Breast epithelium (tissue), 4 donors: ENCODE results near the gene CACNA2D3. TPM values are rescaled to one million over a fixed set of nuclear protein-coding genes. Genes with fewer than 3 reads are reported as not detected.

Experiments used
- DNase-seq, 2 donors: peaks; one replicate each; pipeline ENCODE4 v3.0.0-alpha.2; 2019; ENCODE audit warnings: low spot score in 2 of 2
- H3K27ac ChIP-seq, 2 donors: fragments of 200-600 bp; sonication (generic) in 1 of 2; one replicate each; pipeline ENCODE4 v1.5.1; 2016 to 2019; ENCODE audit warnings: mild to moderate bottlenecking in 1 of 2
- H3K27me3 ChIP-seq, 2 donors: fragments of 200-600 bp; sonication (generic) in 1 of 2; one replicate each; pipeline versions ENCODE4 v1.5.1 to v1.6.0; 2017 to 2019; ENCODE audit warnings: control low read depth in 1 of 2, mild to moderate bottlenecking in 1 of 2
- H3K36me3 ChIP-seq: fragments of 200-600 bp; one replicate; pipeline ENCODE4 v1.5.1; 2019
- H3K4me1 ChIP-seq, 2 donors: fragments of 200-600 bp; sonication (generic); one replicate each; pipeline ENCODE4 v1.5.1; 2016 to 2019; ENCODE audit warnings: control low read depth in 1 of 2
- H3K4me3 ChIP-seq, 3 donors: fragments of 200-600 bp; sonication (generic); 1 replicate in 2 of 3; 2 replicates in 1 of 3; pipeline ENCODE4 v1.5.1; 2016 to 2019; ENCODE audit warnings: mild to moderate bottlenecking in 3 of 3, moderate library complexity in 2 of 3
- H3K9me3 ChIP-seq, 2 donors: fragments of 200-600 bp; sonication (generic) in 1 of 2; one replicate each; pipeline ENCODE4 v1.5.1; 2016 to 2019; ENCODE audit warnings: control low read depth in 1 of 2
- CTCF ChIP-seq, 3 donors: fragments of 450-650 bp; IDR thresholded peaks; one replicate each; pipeline ENCODE4 v1.5.1; 2016 to 2017; ENCODE audit warnings: antibody characterized with exemption in 3 of 3, mild to moderate bottlenecking in 3 of 3, moderate library complexity in 3 of 3
- POLR2A ChIP-seq: fragments of 450-650 bp; IDR thresholded peaks from one replicate; pipeline ENCODE4 v1.6.1; 2016; ENCODE audit warnings: antibody characterized with exemption, mild to moderate bottlenecking, moderate library complexity
- POLR2AphosphoS5 ChIP-seq, 3 donors: sonication (generic); formaldehyde crosslinking; IDR thresholded peaks; one replicate each; pipeline ENCODE4 v1.6.1; 2017; ENCODE audit warnings: antibody characterized with exemption in 3 of 3
- intact Hi-C: fragments of 100-400 bp; cut with DNase I; formaldehyde crosslinking; loops from one replicate; pipeline ENCODE4 v1.15.1; 2023; ENCODE audit warnings: low total_unique reads
- total RNA-seq, 3 donors: library from RNA; depleted of rRNA; stranded (reverse); fragments of >200 nt; gene quantifications; one replicate each; pipeline ENCODE4 v1.1.0, GENCODE V29; 2016

CACNA2D3 gene
- total RNA-seq, 3 donors from 2014 or later, result 0.59 to 3.4 (median 2.3) TPM

GRCh38 chr3:54847361-54847760, 725.0 kb downstream of the CACNA2D3 start:
- Histone ChIP-seq H3K27ac (no peak overlapping the region), H3K4me1 (no peaks in the 10 kb centered on the region), H3K4me3 (no peak overlapping the region), H3K27me3 (no peaks in the 10 kb centered on the region), H3K9me3 (no peaks in the 10 kb centered on the region), H3K36me3 (no peaks in the 10 kb centered on the region)
- intact Hi-C loops, result no loop called here
- no peak for DNase-seq
- TF ChIP-seq POLR2AphosphoS5 (IDR thresholded peaks at IDR 0.05), result no peak
- TF ChIP-seq CTCF (IDR thresholded peaks at IDR 0.05), result no peak
- no peak for TF ChIP-seq POLR2A

GRCh38 chr3:54849360-54849759, 727.0 kb downstream of the CACNA2D3 start:
- intact Hi-C loops, result no loop called here
- H3K4me1 ChIP-seq, result no peaks in the 10 kb centered on the region
- no peaks in the 10 kb centered on the region for H3K27me3 ChIP-seq
- H3K4me3 ChIP-seq, result no peak overlapping the region
- no peaks in the 10 kb centered on the region for H3K9me3 ChIP-seq
- H3K27ac ChIP-seq, result no peak overlapping the region
- TF ChIP-seq CTCF (IDR thresholded peaks at IDR 0.05) (no peak), POLR2A (no peak), POLR2AphosphoS5 (IDR thresholded peaks at IDR 0.05) (no peak)
- no peak for DNase-seq
- H3K36me3 ChIP-seq, result no peaks in the 10 kb centered on the region

- no peak overlapping the region for H3K27ac ChIP-seq
- DNase-seq, result no peak
- H3K4me1 ChIP-seq, result no peaks in the 10 kb centered on the region
- TF ChIP-seq POLR2A (no peak), CTCF (IDR thresholded peaks at IDR 0.05) (no peak), POLR2AphosphoS5 (IDR thresholded peaks at IDR 0.05) (no peak)
- H3K4me3 ChIP-seq, result no peak overlapping the region
- no peaks in the 10 kb centered on the region for H3K27me3 ChIP-seq
- no peaks in the 10 kb centered on the region for H3K36me3 ChIP-seq
- no peaks in the 10 kb centered on the region for H3K9me3 ChIP-seq
- intact Hi-C loops, result no loop called here
These were observed 728.2 kb downstream of the CACNA2D3 start for GRCh38 chr3:54850484-54851018.

GRCh38 chr3:54853573-54854404, 731.4 kb downstream of the CACNA2D3 start:
- Histone ChIP-seq H3K27ac (no peak overlapping the region), H3K9me3 (no peaks in the 10 kb centered on the region), H3K27me3 (no peaks in the 10 kb centered on the region), H3K4me1 (peaks cover 0 to 3% of the 10 kb centered on the region in 2 donors), H3K4me3 (no peak overlapping the region), H3K36me3 (no peaks in the 10 kb centered on the region)
- peak; percentile 33 to 79 for DNase-seq
- intact Hi-C loops, result no loop called here
- TF ChIP-seq CTCF (IDR thresholded peaks at IDR 0.05), result peak; percentile 40 to 87 (median 80)
- no peak for TF ChIP-seq POLR2AphosphoS5 (IDR thresholded peaks at IDR 0.05)
- no peak for TF ChIP-seq POLR2A

- no peak for DNase-seq
- Histone ChIP-seq H3K4me3 (no peak overlapping the region), H3K36me3 (no peaks in the 10 kb centered on the region), H3K9me3 (no peaks in the 10 kb centered on the region), H3K27ac (no peak overlapping the region), H3K27me3 (no peaks in the 10 kb centered on the region), H3K4me1 (peaks cover 0 to 3% of the 10 kb centered on the region in 2 donors)
- no peak for TF ChIP-seq POLR2AphosphoS5 (IDR thresholded peaks at IDR 0.05)
- no peak for TF ChIP-seq CTCF (IDR thresholded peaks at IDR 0.05)
- TF ChIP-seq POLR2A, result no peak
- intact Hi-C loops, result no loop called here
These were observed 733.9 kb downstream of the CACNA2D3 start for GRCh38 chr3:54856271-54856670.
